SU-DHL-6 (cell line): ENCODE results near the gene DLGAP3.

Experiments used
- CTCF ChIP-seq: fragments of 200-600 bp; sonication (generic); IDR thresholded peaks from one replicate; pipeline ENCODE4 v1.5.1; 2017; ENCODE audit warnings: antibody characterized with exemption, mild to moderate bottlenecking, low read length, moderate library complexity; ENCODE audit not compliant: insufficient read depth, poor library complexity, severe bottlenecking
- EZH2phosphoT487 ChIP-seq: fragments of 200-600 bp; sonication (generic), shearing (Covaris generic); conservative IDR thresholded peaks from 2 replicates; pipeline ENCODE4 v1.6.1; 2018; ENCODE audit warnings: mild to moderate bottlenecking, antibody characterized with exemption, low read length, moderate library complexity, mixed read lengths

DNA sequence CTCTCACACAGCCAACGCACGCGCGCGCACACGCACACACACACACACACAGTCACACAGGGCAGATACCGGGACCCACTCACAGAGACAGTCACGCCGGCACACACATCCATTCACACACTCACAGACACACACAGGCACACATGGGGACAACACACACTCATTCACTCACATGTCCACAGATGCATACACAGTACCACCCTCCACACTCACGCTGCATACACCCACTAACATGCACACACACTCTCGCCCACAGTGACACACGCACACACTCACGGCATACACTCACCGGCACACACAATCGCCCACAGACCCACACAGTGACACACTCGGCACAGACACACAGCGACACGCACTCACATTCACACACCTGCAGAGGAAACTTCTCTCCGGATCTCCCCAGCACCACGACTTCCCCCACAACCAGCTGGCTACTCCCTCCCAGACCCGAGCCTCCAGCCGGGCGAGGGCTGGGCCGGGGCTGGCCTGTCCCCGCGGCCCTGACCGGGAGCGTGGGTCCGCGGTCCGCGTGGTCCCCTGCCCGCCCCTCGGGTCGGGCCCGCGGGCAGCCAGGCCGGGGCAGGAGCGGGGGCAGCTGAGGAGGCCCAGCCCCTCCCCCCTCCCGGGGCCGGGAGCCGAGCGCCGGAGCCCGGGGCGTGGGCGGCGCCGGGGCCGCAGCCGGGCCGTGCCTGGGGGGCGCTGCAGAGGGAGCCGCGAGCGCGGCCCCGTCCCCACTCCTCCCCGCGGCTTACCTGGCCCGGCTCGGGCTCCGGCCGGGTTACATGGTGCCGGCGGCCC, 552 bp downstream of the DLGAP3 start:
- TF ChIP-seq CTCF (no peak), EZH2phosphoT487 (no peak)
